Head of caudate nucleus (tissue), 42 donors: Measurements from ENCODE around the gene CLCN1.
"Not testable (repeated sequence)": the region's sequence is repeated elsewhere in the genome, so short reads cannot be mapped to it uniquely, and the experiment has no call there.

ENCODE experiments used
- DNase-seq, 42 donors: peaks; one replicate each; pipeline versions ENCODE4 v3.0.0 to v3.0.0-alpha.2; 2020 to 2021; ENCODE audit warnings: mixed read lengths in 7 of 42
- intact Hi-C: fragments of 100-400 bp; cut with DNase I; formaldehyde crosslinking; loops from one replicate; pipeline ENCODE4 v1.15.0; 2022

CLCN1 gene

GRCh38 chr7:143391462-143392404 is 75.8 kb downstream of the CLCN1 start:
- DNase-seq = no peak
- intact Hi-C loops = no loop called here

DNA sequence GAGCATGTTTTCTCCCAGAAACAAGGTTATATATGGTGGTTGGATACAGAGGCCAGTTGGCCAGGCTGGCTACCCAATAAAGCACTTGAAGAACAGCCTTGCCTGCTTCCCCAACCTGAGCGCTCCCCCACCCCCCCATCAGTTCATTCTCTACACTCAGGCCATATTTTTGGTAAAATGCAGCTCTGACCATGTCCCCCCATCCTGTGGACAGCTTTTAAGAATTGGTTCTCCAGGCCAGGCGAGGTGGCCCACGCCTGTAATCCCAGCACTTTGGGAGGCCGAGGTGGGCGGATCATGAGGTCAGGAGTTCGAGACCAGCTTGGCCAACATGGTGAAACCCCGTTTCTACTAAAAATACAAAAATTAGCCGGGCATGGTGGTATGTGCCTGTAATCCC is 76.5 kb downstream of the CLCN1 start:
- intact Hi-C loops, DNase-seq: not testable (repeated sequence)

- no peak for DNase-seq
Measured at GRCh38 chr7:143392875-143393266, 77.0 kb downstream of the CLCN1 start.

DNA sequence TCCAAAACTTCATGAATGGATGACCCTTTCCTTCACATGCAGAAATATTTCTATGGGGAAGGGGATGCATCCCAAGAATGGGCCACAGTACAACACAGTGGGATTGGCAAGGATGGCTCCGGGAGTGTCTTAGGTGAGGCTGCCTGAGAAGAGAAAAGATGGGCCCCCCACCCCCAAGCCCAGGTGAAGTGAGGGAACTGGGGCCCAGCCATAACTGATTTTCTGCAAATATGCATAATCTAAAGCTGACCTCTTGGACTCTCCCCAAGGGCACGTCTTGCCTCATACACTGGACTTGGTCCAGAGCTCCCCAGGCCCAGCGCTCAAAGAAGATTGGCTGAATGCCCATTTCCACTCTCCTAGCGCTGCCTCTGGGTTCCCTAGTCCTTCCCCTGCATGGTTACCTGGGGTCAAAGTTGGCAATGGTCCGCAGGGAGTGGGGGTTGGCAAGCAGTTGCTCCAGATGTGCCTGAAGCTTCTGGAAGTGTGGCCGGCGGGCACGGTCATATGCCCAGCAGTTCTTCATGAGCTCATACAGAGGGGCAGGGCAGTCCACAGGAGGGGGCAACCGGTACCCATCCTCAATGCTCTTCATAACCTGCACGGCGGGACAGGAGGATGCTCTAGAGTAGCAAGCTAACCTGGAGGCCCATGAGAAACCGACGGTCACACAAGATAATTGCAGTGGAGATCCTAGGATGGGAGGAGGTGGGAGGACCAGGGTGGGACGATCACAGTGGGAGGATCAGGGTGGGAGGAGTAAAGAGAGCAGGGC is 77.5 kb downstream of the CLCN1 start:
- DNase-seq = peak in 1 of 42 donors; percentile 12
- intact Hi-C loops = no loop called here

More at GRCh38 chr7:143392875-143393266, 77.0 kb downstream of the CLCN1 start:
- intact Hi-C loops = no loop called here

- no peak for DNase-seq
- intact Hi-C loops = no loop called here
Measured at GRCh38 chr7:143394068-143394467, 78.2 kb downstream of the CLCN1 start.

GRCh38 chr7:143394777-143395176 is 78.9 kb downstream of the CLCN1 start:
- intact Hi-C loops = no loop called here
- no peak for DNase-seq

DNA sequence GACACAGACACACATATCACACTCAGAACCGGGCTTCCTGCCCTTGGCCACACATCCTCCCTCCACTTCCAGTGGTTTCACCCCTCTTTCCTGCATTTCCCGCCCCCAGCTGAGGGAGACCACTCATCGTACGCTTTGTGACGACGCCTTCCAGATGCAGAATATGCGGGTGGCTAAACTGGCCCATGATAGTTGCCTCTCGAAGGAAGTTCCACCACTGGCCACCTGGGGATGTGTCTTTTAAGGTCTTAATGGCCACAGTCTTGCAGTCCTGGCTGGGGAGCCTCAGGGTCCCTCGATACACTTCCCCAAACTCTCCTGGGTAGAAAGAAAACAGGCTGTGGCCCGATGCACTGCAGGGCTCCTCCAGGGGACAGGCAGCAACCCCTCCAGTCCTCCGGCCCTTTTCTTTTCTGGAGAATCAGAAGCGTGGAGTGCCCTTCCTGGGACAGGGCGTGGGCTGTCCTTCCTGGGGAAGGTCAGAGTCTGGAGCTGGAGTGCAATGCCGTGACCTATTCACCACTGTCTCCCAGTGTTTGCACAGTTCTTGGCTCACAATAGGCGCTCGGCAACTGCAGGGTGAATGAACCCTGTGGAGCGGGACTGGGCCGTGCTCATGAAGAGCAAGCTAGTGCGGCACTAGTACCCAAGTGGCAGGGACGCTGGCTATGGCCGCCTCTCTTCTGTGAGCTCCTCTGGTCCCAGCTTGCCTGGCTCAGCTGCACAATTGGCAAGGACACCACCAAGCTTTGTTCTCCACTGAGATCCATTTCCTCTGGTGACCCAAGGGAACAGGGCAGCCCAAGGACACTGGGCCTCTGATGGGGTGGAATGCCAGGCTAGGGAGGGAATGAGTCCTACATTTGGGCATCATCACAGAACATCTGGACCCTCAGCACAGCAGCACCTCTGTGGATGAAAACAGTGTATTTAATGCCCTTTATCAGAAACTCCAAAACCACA is 79.6 kb downstream of the CLCN1 start:
- DNase-seq = peak in 28 of 42 donors; percentile 13 to 74 (median 46)
- intact Hi-C loops = no loop called here

DNA sequence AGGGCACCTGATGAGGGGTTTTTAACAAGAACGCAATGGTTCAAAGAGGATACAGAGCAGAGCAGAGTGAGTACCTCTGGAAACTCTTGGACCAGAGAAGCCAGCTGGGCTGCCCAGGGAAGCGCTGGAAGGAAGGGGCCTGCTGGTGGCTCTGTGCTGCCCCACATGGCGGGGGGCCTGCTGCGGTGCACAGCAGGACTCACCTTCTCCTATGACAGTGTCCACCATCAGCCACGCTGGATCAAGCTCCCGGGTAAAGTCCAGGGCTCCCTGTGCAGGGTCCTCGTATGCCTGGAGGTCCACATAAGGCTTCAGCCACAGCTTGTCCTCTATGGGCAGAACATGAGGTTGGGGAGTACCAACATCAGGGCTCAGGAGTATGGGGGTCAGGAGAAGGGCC is 80.3 kb downstream of the CLCN1 start:
- peak in 1 of 42 donors; percentile 25 for DNase-seq
- intact Hi-C loops = no loop called here

DNA sequence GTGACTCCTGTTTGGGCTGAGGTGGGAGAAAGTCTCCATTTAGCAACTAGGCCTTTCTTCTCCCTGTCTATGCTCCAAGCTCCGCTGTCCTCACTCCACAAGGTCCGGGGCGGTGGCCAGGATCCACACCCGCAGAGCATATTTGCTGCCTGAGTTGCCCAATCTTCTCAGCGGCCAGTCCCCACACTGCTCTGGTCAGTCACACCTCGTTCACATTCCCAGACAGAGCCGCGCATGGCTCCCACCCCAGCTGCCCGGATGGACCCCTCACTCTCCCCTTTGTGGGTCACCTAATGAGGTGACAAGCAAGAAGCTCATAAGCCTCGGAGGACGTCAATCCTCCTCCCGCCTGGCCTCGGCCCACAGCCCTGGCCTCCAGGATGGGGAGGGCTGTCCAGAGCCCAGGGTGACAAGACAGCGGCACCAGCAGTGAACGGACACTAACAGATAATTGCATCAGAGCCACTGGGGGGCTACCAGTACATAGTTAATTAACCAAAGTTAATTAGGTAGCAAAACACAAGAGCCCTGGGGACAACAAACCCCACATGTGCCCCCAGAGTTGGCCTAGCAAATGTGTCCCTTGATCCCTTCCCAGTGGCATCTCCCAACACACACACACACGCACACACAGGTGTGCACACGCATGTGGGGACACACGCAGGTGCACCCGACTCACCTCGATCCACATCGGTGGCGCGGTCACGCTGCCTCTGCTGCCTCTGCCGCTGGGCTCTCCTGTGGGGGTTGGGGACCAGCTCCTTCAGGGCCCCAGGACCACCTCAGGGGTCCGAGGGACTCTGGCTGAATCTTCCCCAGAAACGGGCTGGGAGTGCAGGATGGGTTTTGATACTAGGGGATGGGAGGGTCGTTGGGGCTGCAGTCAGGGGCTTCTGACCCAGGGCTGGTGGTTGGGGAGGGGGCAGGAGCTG is 81.0 kb downstream of the CLCN1 start:
- intact Hi-C loops = no loop called here
- peak in 1 of 42 donors; percentile 38 for DNase-seq

GRCh38 chr7:143397710-143398530 is 82.0 kb downstream of the CLCN1 start:
- intact Hi-C loops = no loop called here
- no peak for DNase-seq

DNA sequence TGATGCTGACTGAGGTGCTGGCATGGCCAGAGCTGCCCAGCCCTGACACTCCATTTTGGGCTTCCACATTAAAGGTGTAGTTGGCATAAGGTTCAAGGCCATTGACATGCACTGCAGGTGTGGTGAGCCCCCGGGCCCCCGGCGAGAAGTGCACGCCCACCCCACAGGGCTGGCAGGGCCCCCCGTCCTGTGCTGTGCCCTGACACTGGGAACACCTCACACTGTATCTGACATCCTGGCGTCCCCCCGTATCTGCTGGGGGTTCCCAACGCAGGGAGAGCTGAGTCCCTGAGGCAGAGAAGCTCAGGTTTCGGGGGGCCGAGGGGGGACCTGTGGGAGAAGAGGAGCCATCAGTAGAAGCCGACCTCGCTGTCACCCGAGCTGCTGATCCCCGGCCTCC is 82.7 kb downstream of the CLCN1 start:
- intact Hi-C loops = no loop called here
- no peak for DNase-seq

DNA sequence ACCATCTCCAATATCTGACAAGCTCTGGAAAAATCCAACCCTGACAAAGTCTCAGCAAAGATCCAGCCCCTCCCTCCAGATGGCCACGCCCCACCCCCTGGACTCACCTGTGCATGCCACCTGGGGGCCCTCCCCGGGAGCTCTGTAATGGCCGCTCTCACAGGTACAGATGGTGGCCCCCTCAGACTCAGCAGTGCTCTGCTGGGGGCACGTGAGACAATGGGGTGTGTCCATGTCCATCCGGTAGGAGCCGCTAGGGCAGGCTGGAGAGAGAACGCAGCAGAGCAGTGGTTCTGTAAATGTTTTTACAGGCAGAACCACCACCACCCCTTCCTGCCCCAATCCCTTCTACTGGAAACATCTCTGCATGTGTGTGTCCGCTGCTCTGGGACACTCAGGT is 83.2 kb downstream of the CLCN1 start:
- intact Hi-C loops = no loop called here
- no peak for DNase-seq

DNA sequence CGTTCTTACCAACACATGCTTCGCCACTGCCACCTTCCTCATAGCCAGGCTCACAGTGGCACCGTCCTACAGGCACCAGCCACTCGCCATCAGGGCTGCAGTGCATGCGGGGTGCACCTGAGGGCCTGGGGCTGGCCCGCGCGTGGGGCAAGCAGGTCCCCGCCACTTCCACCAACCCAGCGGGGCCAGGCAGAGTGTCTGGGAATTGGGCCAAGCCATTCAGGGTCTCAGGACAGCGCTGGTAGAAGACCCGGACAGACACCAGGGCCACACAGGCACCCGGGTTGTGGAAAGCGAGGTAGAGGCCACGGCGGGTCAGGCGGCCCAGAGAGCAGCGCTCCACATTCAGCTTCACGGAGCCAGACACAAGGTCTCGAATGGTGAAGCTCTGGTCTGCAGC is 83.7 kb downstream of the CLCN1 start:
- intact Hi-C loops = no loop called here
- no peak for DNase-seq

- intact Hi-C loops = no loop called here
- DNase-seq = no peak
Measured at GRCh38 chr7:143401265-143401664, 85.4 kb downstream of the CLCN1 start.
